ENCODE measurements around the gene ADAMTS3.
"Not testable (repeated sequence)": the region's sequence is repeated elsewhere in the genome, so short reads cannot be mapped to it uniquely, and the experiment has no call there.

Gene ADAMTS3

GRCh38 chr4:72432282-72432681, 136.7 kb downstream of the ADAMTS3 start:
- H3K4me1 ChIP-seq (ENCODE audit: insufficient read depth, insufficient read length): no peaks in the 10 kb centered on the region
- DNase-seq (ENCODE audit: low read depth, low spot score): no peak
- no peak overlapping the region for H3K4me3 ChIP-seq (ENCODE audit: insufficient read length, low read depth)
- H3K27me3 ChIP-seq (ENCODE audit: insufficient read depth, insufficient read length): no peaks in the 10 kb centered on the region
- H3K36me3 ChIP-seq (ENCODE audit: insufficient read depth, insufficient read length, low read length): no peaks in the 10 kb centered on the region
- no peak for TF ChIP-seq YY1 (IDR thresholded peaks at IDR 0.05; ENCODE audit: insufficient read depth, insufficient read length)
- no peak for TF ChIP-seq SUZ12 (IDR thresholded peaks at IDR 0.05; ENCODE audit: extremely low read depth, insufficient read depth, insufficient read length)
- no peaks in the 10 kb centered on the region for H3K9me3 ChIP-seq (ENCODE audit: insufficient read depth, low read length)
- no peak overlapping the region for H3K9ac ChIP-seq (ENCODE audit: insufficient read length, low read depth)

- TF ChIP-seq YY1 (IDR thresholded peaks at IDR 0.05; ENCODE audit: insufficient read depth, insufficient read length) (no peak), ZNF274 (IDR thresholded peaks at IDR 0.05; ENCODE audit: low read depth, low read length) (no peak), SUZ12 (IDR thresholded peaks at IDR 0.05; ENCODE audit: extremely low read depth, insufficient read depth, insufficient read length) (no peak)
- Histone ChIP-seq H3K9ac (ENCODE audit: insufficient read length, low read depth) (no peak overlapping the region), H3K4me3 (ENCODE audit: insufficient read length, low read depth) (no peak overlapping the region), H3K9me3 (ENCODE audit: insufficient read depth, low read length) (no peaks in the 10 kb centered on the region), H3K36me3 (ENCODE audit: insufficient read depth, insufficient read length, low read length) (no peaks in the 10 kb centered on the region), H3K4me1 (ENCODE audit: insufficient read depth, insufficient read length) (no peaks in the 10 kb centered on the region), H3K27me3 (ENCODE audit: insufficient read depth, insufficient read length) (no peaks in the 10 kb centered on the region)
- no peak for DNase-seq (ENCODE audit: low read depth, low spot score)
These were observed 138.0 kb downstream of the ADAMTS3 start for GRCh38 chr4:72430988-72431387.

GRCh38 chr4:72430050-72430449, 139.0 kb downstream of the ADAMTS3 start:
- TF ChIP-seq ZNF274 (IDR thresholded peaks at IDR 0.05; ENCODE audit: low read depth, low read length): no peak
- TF ChIP-seq YY1 (IDR thresholded peaks at IDR 0.05; ENCODE audit: insufficient read depth, insufficient read length): no peak
- TF ChIP-seq SUZ12 (IDR thresholded peaks at IDR 0.05; ENCODE audit: extremely low read depth, insufficient read depth, insufficient read length): no peak
- Histone ChIP-seq H3K9ac (ENCODE audit: insufficient read length, low read depth) (no peak overlapping the region), H3K9me3 (ENCODE audit: insufficient read depth, low read length) (no peaks in the 10 kb centered on the region), H3K4me3 (ENCODE audit: insufficient read length, low read depth) (no peak overlapping the region), H3K27me3 (ENCODE audit: insufficient read depth, insufficient read length) (no peaks in the 10 kb centered on the region), H3K4me1 (ENCODE audit: insufficient read depth, insufficient read length) (no peaks in the 10 kb centered on the region), H3K36me3 (ENCODE audit: insufficient read depth, insufficient read length, low read length) (no peaks in the 10 kb centered on the region)
- no peak for DNase-seq (ENCODE audit: low read depth, low spot score)

GRCh38 chr4:72429397-72429889, 139.6 kb downstream of the ADAMTS3 start:
- no peaks in the 10 kb centered on the region for H3K27me3 ChIP-seq (ENCODE audit: insufficient read depth, insufficient read length)
- H3K4me3 ChIP-seq (ENCODE audit: insufficient read length, low read depth): no peak overlapping the region
- no peak for TF ChIP-seq SUZ12 (IDR thresholded peaks at IDR 0.05; ENCODE audit: extremely low read depth, insufficient read depth, insufficient read length)
- no peak for TF ChIP-seq YY1 (IDR thresholded peaks at IDR 0.05; ENCODE audit: insufficient read depth, insufficient read length)
- no peak for TF ChIP-seq ZNF274 (IDR thresholded peaks at IDR 0.05; ENCODE audit: low read depth, low read length)
- DNase-seq (ENCODE audit: low read depth, low spot score): no peak
- no peak overlapping the region for H3K9ac ChIP-seq (ENCODE audit: insufficient read length, low read depth)
- H3K9me3 ChIP-seq (ENCODE audit: insufficient read depth, low read length): no peaks in the 10 kb centered on the region
- no peaks in the 10 kb centered on the region for H3K36me3 ChIP-seq (ENCODE audit: insufficient read depth, insufficient read length, low read length)
- H3K4me1 ChIP-seq (ENCODE audit: insufficient read depth, insufficient read length): no peaks in the 10 kb centered on the region

- H3K9ac ChIP-seq (ENCODE audit: insufficient read length, low read depth): no peak overlapping the region
- H3K27me3 ChIP-seq (ENCODE audit: insufficient read depth, insufficient read length): no peaks in the 10 kb centered on the region
- no peak for DNase-seq (ENCODE audit: low read depth, low spot score)
- no peak overlapping the region for H3K4me3 ChIP-seq (ENCODE audit: insufficient read length, low read depth)
- no peaks in the 10 kb centered on the region for H3K9me3 ChIP-seq (ENCODE audit: insufficient read depth, low read length)
- H3K4me1 ChIP-seq (ENCODE audit: insufficient read depth, insufficient read length): no peaks in the 10 kb centered on the region
- H3K36me3 ChIP-seq (ENCODE audit: insufficient read depth, insufficient read length, low read length): no peaks in the 10 kb centered on the region
- TF ChIP-seq SUZ12 (IDR thresholded peaks at IDR 0.05; ENCODE audit: extremely low read depth, insufficient read depth, insufficient read length): no peak
- TF ChIP-seq YY1 (IDR thresholded peaks at IDR 0.05; ENCODE audit: insufficient read depth, insufficient read length): no peak
- TF ChIP-seq ZNF274 (IDR thresholded peaks at IDR 0.05; ENCODE audit: low read depth, low read length): no peak
These were observed 142.0 kb downstream of the ADAMTS3 start for GRCh38 chr4:72427057-72427456.

GRCh38 chr4:72425908-72426307, 143.1 kb downstream of the ADAMTS3 start:
- H3K36me3 ChIP-seq (ENCODE audit: insufficient read depth, insufficient read length, low read length); DNase-seq (ENCODE audit: low read depth, low spot score); H3K27me3 ChIP-seq (ENCODE audit: insufficient read depth, insufficient read length); H3K9ac ChIP-seq (ENCODE audit: insufficient read length, low read depth); H3K4me1 ChIP-seq (ENCODE audit: insufficient read depth, insufficient read length); H3K9me3 ChIP-seq (ENCODE audit: insufficient read depth, low read length); H3K4me3 ChIP-seq (ENCODE audit: insufficient read length, low read depth): not testable (repeated sequence)

GRCh38 chr4:72424006-72424405, 145.0 kb downstream of the ADAMTS3 start:
- H3K9ac ChIP-seq (ENCODE audit: insufficient read length, low read depth): no peak overlapping the region
- no peak for DNase-seq (ENCODE audit: low read depth, low spot score)
- no peaks in the 10 kb centered on the region for H3K36me3 ChIP-seq (ENCODE audit: insufficient read depth, insufficient read length, low read length)
- H3K27me3 ChIP-seq (ENCODE audit: insufficient read depth, insufficient read length): no peaks in the 10 kb centered on the region
- H3K4me1 ChIP-seq (ENCODE audit: insufficient read depth, insufficient read length): no peaks in the 10 kb centered on the region
- TF ChIP-seq YY1 (IDR thresholded peaks at IDR 0.05; ENCODE audit: insufficient read depth, insufficient read length) (no peak), SUZ12 (IDR thresholded peaks at IDR 0.05; ENCODE audit: extremely low read depth, insufficient read depth, insufficient read length) (no peak), ZNF274 (IDR thresholded peaks at IDR 0.05; ENCODE audit: low read depth, low read length) (no peak)
- no peak overlapping the region for H3K4me3 ChIP-seq (ENCODE audit: insufficient read length, low read depth)
- no peaks in the 10 kb centered on the region for H3K9me3 ChIP-seq (ENCODE audit: insufficient read depth, low read length)

- Histone ChIP-seq H3K9me3 (ENCODE audit: insufficient read depth, low read length) (no peaks in the 10 kb centered on the region), H3K4me1 (ENCODE audit: insufficient read depth, insufficient read length) (no peaks in the 10 kb centered on the region), H3K9ac (ENCODE audit: insufficient read length, low read depth) (no peak overlapping the region), H3K4me3 (ENCODE audit: insufficient read length, low read depth) (no peak overlapping the region), H3K27me3 (ENCODE audit: insufficient read depth, insufficient read length) (no peaks in the 10 kb centered on the region), H3K36me3 (ENCODE audit: insufficient read depth, insufficient read length, low read length) (no peaks in the 10 kb centered on the region)
- TF ChIP-seq SUZ12 (IDR thresholded peaks at IDR 0.05; ENCODE audit: extremely low read depth, insufficient read depth, insufficient read length): no peak
- no peak for TF ChIP-seq ZNF274 (IDR thresholded peaks at IDR 0.05; ENCODE audit: low read depth, low read length)
- TF ChIP-seq YY1 (IDR thresholded peaks at IDR 0.05; ENCODE audit: insufficient read depth, insufficient read length): no peak
- no peak for DNase-seq (ENCODE audit: low read depth, low spot score)
These were observed 146.6 kb downstream of the ADAMTS3 start for GRCh38 chr4:72422416-72422815.
